ENCODE measurements around the gene RANGRF. TPM values are rescaled to one million over a fixed set of nuclear protein-coding genes. Genes with fewer than 3 reads are reported as not detected.

RANGRF gene
- total RNA-seq, 1 donor from 2014 or later: 36.5 TPM

DNA sequence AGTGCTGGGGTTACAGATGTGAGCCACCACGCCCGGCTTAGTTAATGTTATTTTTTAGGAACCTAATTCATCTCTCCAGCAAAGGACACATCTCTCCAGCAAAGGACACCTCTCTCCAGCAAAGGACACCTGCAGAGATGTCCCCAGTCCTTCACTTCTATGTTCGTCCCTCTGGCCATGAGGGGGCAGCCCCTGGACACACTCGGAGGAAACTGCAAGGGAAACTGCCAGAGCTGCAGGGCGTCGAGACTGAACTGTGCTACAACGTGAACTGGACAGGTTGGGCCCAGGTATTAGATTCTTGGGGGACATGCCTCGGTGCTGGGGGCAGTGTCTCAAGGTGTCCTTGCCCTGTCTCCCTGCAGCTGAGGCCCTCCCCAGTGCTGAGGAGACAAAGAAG lies 34.7 kb upstream of the RANGRF start:
- TF ChIP-seq, protein P1, sequence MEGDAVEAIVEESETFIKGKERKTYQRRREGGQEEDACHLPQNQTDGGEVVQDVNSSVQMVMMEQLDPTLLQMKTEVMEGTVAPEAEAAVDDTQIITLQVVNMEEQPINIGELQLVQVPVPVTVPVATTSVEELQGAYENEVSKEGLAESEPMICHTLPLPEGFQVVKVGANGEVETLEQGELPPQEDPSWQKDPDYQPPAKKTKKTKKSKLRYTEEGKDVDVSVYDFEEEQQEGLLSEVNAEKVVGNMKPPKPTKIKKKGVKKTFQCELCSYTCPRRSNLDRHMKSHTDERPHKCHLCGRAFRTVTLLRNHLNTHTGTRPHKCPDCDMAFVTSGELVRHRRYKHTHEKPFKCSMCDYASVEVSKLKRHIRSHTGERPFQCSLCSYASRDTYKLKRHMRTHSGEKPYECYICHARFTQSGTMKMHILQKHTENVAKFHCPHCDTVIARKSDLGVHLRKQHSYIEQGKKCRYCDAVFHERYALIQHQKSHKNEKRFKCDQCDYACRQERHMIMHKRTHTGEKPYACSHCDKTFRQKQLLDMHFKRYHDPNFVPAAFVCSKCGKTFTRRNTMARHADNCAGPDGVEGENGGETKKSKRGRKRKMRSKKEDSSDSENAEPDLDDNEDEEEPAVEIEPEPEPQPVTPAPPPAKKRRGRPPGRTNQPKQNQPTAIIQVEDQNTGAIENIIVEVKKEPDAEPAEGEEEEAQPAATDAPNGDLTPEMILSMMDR (conservative IDR thresholded peaks at IDR 0.05; ENCODE audit: low read depth, low read length): no peak
- no peak overlapping the region for H3K4me3 ChIP-seq (ENCODE audit: low read depth, low read length)
- no peak for DNase-seq (ENCODE audit: low read depth)

DNA sequence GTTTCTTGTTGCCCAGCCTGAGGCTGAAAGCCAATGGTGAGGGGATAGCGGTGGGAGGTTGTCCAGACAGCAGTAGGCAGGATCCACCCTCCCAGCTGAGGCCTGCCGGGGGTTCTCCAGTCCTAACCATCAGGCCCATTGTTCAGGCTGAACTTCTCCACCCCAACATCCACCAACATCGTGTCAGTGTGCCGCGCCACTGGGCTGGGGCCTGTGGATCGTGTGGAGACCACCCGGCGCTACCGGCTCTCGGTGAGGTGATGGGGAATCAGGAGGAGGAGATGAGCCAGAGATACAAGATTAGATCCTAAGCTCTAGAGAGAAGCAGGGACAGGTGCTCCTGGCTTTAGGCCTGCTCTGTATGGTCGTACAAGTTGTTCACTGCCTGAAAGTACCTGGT lies 33.6 kb upstream of the RANGRF start:
- no peak overlapping the region for H3K4me3 ChIP-seq (ENCODE audit: low read depth, low read length)
- TF ChIP-seq, protein P1 (conservative IDR thresholded peaks at IDR 0.05; ENCODE audit: low read depth, low read length): no peak
- DNase-seq (ENCODE audit: low read depth): no peak

DNA sequence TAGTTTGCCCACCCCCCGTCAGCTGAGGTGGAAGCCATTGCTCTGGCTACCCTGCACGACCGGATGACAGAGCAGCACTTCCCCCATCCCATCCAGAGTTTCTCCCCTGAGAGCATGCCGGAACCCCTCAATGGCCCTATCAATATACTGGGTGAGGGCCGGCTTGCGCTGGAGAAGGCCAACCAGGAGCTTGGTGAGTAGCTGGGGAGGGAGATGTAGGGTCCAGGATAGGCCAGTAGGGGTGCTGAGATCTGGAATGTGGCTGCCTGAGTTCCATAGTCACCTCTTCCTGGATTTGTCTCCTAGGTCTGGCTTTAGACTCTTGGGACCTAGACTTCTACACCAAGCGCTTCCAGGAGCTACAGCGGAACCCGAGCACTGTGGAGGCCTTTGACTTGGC lies 33.0 kb upstream of the RANGRF start:
- TF ChIP-seq, protein P1 (conservative IDR thresholded peaks at IDR 0.05; ENCODE audit: low read depth, low read length): no peak
- DNase-seq (ENCODE audit: low read depth): no peak
- no peak overlapping the region for H3K4me3 ChIP-seq (ENCODE audit: low read depth, low read length)

DNA sequence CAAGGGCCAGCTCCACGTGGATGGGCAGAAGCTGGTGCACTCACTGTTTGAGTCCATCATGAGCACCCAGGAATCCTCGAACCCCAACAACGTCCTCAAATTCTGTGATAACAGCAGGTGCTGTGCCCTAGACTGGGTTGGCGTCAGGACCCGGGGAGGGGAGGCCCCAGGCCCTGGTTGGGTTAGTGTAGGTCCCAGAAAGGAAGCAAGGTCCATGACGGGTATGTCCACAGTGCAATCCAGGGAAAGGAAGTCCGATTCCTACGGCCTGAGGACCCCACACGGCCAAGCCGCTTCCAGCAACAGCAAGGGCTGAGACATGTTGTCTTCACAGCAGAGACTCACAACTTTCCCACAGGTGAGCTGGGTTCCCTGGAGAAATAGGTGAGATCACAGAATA lies 32.2 kb upstream of the RANGRF start:
- TF ChIP-seq, protein P1 (conservative IDR thresholded peaks at IDR 0.05; ENCODE audit: low read depth, low read length): no peak
- DNase-seq (ENCODE audit: low read depth): no peak

DNA sequence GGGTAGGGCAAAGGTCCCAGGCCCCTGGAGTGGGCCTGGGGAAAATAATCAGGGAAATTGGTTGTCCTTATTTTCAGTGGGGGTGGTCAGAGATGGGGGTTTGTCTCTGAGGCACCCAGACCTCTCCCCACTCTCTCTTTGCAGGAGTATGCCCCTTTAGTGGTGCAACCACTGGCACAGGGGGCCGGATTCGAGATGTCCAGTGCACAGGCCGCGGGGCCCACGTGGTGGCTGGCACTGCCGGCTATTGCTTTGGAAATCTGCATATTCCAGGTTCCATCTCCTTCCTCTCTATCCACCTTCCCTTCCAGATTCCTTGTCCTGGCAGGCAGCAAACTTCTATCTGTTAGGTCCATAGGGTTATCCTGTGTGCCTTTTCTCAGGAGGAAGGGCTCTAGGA lies 31.8 kb upstream of the RANGRF start:
- DNase-seq (ENCODE audit: low read depth): no peak

More for the DNA sequence above, 32.2 kb upstream of the RANGRF start:
- no peak overlapping the region for H3K4me3 ChIP-seq (ENCODE audit: low read depth, low read length)

DNA sequence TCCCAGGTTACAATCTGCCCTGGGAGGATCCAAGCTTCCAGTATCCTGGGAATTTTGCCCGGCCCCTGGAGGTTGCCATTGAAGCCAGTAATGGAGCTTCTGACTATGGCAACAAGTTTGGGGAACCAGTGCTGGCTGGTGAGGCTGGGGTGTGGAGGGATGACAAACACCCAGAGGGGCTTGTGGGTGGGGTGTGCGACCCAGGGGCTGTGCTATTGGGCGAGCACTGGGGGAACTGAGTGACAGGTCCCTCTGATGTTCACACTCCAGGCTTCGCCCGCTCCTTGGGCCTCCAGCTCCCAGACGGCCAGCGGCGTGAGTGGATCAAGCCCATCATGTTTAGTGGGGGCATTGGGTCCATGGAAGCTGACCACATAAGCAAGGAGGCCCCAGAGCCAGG lies 30.7 kb upstream of the RANGRF start:
- no peak overlapping the region for H3K4me3 ChIP-seq (ENCODE audit: low read depth, low read length)
- DNase-seq (ENCODE audit: low read depth): no peak
- TF ChIP-seq, protein P1 (conservative IDR thresholded peaks at IDR 0.05; ENCODE audit: low read depth, low read length): no peak

More for the DNA sequence above, 31.8 kb upstream of the RANGRF start:
- H3K4me3 ChIP-seq (ENCODE audit: low read depth, low read length): no peak overlapping the region
- TF ChIP-seq, protein P1 (conservative IDR thresholded peaks at IDR 0.05; ENCODE audit: low read depth, low read length): no peak

DNA sequence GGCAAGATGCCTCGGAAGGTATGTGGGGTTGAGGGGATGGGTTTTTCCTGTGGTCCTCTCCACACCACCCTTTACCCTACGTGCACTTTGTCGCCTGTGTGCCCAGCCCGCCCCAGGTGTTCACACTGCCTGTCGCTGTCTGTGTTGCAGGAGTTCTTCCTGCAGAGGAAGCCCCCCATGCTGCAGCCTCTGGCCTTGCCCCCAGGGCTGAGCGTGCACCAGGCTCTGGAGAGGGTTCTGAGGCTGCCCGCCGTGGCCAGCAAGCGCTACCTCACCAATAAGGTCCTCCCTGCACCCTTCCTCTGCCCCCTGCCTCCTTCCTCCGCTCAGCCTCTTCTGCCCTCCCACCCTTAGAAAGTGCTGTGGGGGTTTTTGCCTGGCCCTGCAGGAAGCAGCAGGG lies 24.1 kb upstream of the RANGRF start:
- no peak overlapping the region for H3K4me3 ChIP-seq (ENCODE audit: low read depth, low read length)
- TF ChIP-seq, protein P1 (conservative IDR thresholded peaks at IDR 0.05; ENCODE audit: low read depth, low read length): no peak
- no peak for DNase-seq (ENCODE audit: low read depth)

Data from epithelial cell of proximal tubule (primary cell).